Ishikawa (cell line): ENCODE measurements around the gene DNMT3A.

ENCODE experiments used
- CREB1 ChIP-seq: IDR thresholded peaks from 2 replicates; pipeline ENCODE4 v1.6.1; 2012; ENCODE audit warnings: low read depth
- EP300 ChIP-seq: IDR thresholded peaks from 2 replicates; pipeline ENCODE4 v1.6.1; 2012; ENCODE audit warnings: borderline replicate concordance
- RAD21 ChIP-seq: IDR thresholded peaks from 2 replicates; pipeline ENCODE4 v1.6.1; 2012; ENCODE audit warnings: low read depth
- TAF1 ChIP-seq: IDR thresholded peaks from 2 replicates; pipeline ENCODE4 v1.6.1; 2012; ENCODE audit warnings: low read depth, mild to moderate bottlenecking
- TCF12 ChIP-seq: IDR thresholded peaks from 2 replicates; pipeline ENCODE4 v1.6.1; 2012; ENCODE audit warnings: low read depth
- TEAD4 ChIP-seq: IDR thresholded peaks from 2 replicates; pipeline ENCODE4 v1.6.1; 2012
- USF1 ChIP-seq: IDR thresholded peaks from 2 replicates; pipeline ENCODE4 v1.6.1; 2012
- YY1 ChIP-seq: IDR thresholded peaks from 2 replicates; pipeline ENCODE4 v1.6.1; 2012; ENCODE audit warnings: low read depth
- TF ChIP-seq, protein P1 (sequence below): IDR thresholded peaks from 2 replicates; pipeline ENCODE4 v1.6.1; 2012
- TF ChIP-seq, protein P2 (sequence below): IDR thresholded peaks from 2 replicates; pipeline ENCODE4 v1.6.1; 2012; ENCODE audit warnings: low read depth, mild to moderate bottlenecking

DNA sequence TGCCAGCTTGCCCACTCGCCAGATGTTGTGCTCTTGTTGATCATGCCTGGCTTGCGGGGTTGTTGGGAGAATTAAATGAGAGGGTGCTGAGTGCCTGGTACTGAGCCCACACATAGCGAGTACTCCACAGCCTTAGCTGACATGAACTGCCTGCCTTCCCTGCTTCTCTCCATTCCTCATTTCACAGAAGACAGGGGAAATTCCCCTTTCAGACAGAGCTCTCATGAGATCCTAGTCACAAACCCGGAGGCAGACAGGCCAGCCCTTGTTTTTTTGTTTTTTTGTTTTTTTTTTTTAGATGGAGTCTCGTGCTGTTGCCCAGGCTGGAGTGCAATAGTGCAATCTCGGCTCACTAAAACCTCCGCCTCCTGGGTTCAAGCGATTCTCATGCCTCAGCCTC, 17.1 kb upstream of the DNMT3A start:
- no peak for TF ChIP-seq TAF1
- no peak for TF ChIP-seq CREB1
- no peak for TF ChIP-seq EP300
- TF ChIP-seq, protein P1, sequence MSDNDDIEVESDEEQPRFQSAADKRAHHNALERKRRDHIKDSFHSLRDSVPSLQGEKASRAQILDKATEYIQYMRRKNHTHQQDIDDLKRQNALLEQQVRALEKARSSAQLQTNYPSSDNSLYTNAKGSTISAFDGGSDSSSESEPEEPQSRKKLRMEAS = no peak
- TF ChIP-seq YY1 = no peak
- TF ChIP-seq, protein P2, sequence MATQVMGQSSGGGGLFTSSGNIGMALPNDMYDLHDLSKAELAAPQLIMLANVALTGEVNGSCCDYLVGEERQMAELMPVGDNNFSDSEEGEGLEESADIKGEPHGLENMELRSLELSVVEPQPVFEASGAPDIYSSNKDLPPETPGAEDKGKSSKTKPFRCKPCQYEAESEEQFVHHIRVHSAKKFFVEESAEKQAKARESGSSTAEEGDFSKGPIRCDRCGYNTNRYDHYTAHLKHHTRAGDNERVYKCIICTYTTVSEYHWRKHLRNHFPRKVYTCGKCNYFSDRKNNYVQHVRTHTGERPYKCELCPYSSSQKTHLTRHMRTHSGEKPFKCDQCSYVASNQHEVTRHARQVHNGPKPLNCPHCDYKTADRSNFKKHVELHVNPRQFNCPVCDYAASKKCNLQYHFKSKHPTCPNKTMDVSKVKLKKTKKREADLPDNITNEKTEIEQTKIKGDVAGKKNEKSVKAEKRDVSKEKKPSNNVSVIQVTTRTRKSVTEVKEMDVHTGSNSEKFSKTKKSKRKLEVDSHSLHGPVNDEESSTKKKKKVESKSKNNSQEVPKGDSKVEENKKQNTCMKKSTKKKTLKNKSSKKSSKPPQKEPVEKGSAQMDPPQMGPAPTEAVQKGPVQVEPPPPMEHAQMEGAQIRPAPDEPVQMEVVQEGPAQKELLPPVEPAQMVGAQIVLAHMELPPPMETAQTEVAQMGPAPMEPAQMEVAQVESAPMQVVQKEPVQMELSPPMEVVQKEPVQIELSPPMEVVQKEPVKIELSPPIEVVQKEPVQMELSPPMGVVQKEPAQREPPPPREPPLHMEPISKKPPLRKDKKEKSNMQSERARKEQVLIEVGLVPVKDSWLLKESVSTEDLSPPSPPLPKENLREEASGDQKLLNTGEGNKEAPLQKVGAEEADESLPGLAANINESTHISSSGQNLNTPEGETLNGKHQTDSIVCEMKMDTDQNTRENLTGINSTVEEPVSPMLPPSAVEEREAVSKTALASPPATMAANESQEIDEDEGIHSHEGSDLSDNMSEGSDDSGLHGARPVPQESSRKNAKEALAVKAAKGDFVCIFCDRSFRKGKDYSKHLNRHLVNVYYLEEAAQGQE = no peak
- no peak for TF ChIP-seq USF1
- no peak for TF ChIP-seq RAD21
- TF ChIP-seq TEAD4 = no peak
- TF ChIP-seq TCF12 = no peak
